Astrocyte (in vitro differentiated cells and primary cell): ENCODE measurements around the gene SLC5A2.

ENCODE experiments used
- EZH2 ChIP-seq: IDR thresholded peaks from 2 replicates; pipeline ENCODE4 v1.6.1; 2012; ENCODE audit warnings: mild to moderate bottlenecking, low read length, inconsistent platforms; ENCODE audit not compliant: insufficient read depth
- TF ChIP-seq, protein P1 (sequence below): IDR thresholded peaks from 2 replicates; pipeline ENCODE4 v1.5.1; 2011; ENCODE audit warnings: low read depth, mild to moderate bottlenecking, inconsistent platforms, low read length, moderate library complexity; ENCODE audit not compliant: insufficient read depth

DNA sequence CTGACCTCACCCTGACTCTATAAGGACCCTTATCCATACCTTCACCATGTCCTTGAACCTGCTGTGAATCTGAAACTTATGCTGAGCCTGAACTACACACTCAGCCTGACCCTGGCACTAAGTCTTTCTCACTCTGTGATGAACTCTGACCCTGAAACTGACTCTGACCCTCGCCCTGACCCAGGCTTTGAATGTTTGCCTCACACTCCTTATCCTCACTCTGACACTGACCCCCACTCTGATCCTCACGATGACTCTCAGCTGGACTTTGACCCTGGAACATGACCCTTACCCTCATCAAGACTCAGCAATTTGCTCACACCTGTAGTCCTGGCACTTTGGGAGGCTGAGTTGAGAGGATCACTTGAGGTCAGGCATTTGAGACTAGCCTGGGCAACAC, 49.2 kb downstream of the SLC5A2 start:
- TF ChIP-seq, protein P1, sequence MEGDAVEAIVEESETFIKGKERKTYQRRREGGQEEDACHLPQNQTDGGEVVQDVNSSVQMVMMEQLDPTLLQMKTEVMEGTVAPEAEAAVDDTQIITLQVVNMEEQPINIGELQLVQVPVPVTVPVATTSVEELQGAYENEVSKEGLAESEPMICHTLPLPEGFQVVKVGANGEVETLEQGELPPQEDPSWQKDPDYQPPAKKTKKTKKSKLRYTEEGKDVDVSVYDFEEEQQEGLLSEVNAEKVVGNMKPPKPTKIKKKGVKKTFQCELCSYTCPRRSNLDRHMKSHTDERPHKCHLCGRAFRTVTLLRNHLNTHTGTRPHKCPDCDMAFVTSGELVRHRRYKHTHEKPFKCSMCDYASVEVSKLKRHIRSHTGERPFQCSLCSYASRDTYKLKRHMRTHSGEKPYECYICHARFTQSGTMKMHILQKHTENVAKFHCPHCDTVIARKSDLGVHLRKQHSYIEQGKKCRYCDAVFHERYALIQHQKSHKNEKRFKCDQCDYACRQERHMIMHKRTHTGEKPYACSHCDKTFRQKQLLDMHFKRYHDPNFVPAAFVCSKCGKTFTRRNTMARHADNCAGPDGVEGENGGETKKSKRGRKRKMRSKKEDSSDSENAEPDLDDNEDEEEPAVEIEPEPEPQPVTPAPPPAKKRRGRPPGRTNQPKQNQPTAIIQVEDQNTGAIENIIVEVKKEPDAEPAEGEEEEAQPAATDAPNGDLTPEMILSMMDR: no peak
- no peak for TF ChIP-seq EZH2
